Activated CD4-positive, alpha-beta T cell treated with anti-CD3 and anti-CD28 coated beads, Interleukin-2, amount 50 U/mL, for 4 hours (primary cell): ENCODE measurements around the gene SEPTIN5.
"Not testable (repeated sequence)": the region's sequence is repeated elsewhere in the genome, so short reads cannot be mapped to it uniquely, and the experiment has no call there.

Experiments
- DNase-seq, 2 experiments: peaks; one replicate each; pipeline ENCODE4 v3.0.0-alpha.2; 2020

Gene SEPTIN5

GRCh38 chr22:19680911-19681862 lies 33.1 kb upstream of the SEPTIN5 start:
- DNase-seq = no peak

GRCh38 chr22:19681863-19682245 lies 32.4 kb upstream of the SEPTIN5 start:
- DNase-seq = no peak

DNA sequence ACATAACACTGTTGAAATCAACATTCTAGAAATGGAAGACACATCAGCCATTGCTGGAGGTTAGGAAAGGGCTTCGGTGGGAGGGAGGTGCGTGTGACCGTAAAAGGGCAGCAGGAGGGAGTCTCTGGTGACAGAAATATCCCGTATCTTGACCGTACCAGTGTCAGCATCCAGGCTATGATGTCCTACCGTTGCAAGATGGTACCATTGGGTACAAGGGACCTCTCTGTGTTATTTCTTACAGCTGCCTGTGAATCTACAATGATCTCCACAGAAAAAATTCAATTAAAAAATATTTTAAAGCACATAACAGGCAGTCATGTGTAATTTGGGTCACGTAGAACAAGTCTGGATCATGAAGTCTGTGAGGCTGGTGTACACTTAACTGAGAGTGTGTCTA lies 27.4 kb upstream of the SEPTIN5 start:
- no peak for DNase-seq

DNA sequence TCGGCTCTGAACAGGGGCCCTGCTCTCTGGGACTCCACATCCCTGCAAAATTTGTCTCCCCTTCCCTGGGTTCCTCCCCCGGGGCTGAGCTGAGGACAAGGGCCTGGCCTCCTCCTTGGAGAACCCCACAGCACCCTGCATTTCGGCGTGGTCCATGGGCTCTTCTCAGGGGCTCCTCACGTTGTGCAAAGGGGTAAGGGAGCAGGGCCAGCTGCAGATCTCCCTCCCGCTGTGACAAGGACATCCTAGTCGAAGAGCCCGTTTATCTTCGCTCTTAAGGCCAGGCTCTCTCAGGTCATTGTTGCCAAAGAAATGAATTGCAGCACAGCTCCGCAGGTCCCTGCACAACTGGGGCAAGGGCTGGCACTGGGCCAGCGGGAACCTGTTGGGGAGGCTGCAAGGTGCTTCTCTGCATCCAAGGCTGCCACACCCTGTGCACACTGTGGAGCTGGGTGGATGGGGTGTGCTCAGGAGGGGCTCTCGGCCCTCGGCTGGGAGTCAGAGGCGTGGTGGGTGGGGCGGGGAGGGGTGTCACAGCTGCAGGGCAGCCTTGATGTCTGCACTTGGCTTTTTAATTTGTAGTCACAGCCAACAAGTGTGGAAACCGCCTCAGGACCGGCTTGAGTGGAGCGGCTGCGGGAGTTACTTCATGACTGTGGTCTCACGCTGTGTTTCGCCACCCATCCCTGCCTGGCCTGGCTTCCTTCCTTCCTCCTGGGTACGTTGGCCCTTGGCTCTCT lies 26.6 kb upstream of the SEPTIN5 start:
- DNase-seq = no peak

- DNase-seq = no peak
These were observed 25.7 kb upstream of the SEPTIN5 start for GRCh38 chr22:19688301-19689290.

DNA sequence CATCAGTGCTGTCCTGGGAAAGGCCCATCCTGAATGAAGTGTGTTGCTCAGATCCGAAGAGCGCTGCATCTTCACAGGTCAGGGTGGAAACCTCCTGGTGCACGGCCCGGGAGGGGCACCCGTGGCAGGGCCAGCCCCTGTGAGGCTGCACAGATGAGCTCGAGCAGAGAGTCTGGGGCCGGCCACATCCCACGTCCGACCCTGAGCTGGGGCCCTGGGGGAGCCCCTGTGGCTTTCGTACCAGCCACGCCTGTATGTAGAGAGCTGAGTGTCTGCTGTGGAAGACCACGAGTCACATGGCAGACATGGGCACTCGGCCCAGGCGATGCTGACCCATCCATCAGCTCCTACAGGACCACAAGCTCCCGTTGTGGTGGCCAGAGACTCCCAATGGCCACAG lies 24.9 kb upstream of the SEPTIN5 start:
- DNase-seq = no peak

- DNase-seq = no peak
These were observed 23.1 kb upstream of the SEPTIN5 start for GRCh38 chr22:19691007-19691720.

DNA sequence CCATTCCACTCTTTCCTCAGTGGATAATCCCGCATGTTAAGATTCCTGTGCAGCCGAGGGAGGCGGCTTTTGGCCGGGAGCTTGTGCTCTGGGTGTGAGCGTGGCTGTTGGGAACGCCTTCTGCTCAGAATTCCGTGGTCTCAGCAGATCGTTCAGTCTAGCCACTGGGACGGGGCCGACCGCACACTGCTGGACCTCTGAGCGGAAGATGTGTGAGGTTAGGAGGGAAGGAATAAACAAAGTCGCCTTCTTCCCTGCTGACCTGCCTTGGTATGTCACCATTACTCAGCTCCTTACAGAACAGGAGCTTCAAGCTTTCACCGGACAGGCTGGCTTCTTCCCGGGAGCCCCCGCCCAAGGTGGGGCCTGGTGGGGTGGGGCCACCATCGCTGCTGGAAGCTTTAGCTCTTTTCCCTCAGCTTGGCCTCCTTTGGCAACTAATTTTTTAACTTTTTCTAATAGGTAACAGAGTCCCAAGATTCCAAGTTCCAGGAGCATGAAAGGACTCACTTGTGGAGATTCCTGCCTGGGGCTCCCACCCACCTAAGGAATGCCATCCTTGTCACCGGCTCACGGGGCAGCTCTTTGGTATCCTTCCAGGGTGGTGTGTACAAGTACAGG lies 22.5 kb upstream of the SEPTIN5 start:
- DNase-seq = no peak

GRCh38 chr22:19693581-19693980 lies 20.7 kb upstream of the SEPTIN5 start:
- no peak for DNase-seq

DNA sequence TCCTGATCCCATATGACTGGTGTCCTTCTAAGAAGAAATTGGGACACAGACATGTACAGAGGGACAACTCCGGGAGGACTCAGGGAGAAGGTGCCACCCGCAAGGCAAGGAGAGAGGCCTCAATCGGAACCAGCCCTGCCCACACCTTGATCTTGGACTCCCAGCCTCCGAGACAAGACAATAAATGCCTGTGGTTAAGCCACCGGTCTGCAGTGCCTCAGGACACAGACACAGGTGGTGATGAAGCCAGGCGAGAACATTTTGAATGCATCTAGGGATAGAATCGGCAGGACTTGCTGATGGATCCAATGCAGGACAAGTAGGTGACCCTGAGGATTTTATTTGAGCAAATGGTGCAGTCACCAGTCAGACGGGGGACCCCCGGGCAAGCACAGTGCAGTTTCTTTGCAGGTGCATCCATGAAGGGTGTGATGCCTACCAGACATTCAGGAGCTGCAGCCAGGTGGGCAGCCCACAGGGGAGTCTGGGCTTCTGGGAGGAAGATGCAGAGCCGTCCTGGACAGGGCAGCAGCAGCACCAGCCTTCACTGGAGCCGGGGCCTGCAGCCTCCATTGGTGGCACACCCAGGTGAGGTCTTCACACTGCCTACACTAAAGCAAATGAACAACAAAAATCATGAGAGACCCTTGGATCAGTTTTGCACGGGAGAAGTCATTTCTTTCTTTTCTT lies 20.2 kb upstream of the SEPTIN5 start:
- no peak for DNase-seq

DNA sequence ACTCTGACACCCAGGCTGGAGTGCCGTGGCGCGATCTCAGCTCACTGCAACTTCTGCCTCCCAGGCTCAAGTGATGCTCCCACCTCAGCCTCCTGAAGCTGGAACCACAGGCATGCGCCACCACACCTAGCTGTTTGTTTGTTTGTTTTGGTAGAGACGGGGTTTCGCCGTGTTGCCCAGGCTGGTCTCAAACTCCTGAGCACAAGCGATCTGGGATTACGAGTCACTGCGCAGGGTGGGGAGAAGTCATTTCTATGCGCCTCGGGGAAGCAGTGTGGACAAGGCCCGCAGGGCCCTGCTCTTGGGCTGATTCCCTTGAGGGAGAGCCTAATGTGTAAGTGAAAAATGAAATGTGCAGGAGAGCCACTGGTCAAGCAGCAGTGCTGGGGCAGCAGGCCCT lies 19.6 kb upstream of the SEPTIN5 start:
- no peak for DNase-seq

- DNase-seq = no peak
These were observed 17.6 kb upstream of the SEPTIN5 start for GRCh38 chr22:19696504-19697276.

GRCh38 chr22:19697871-19698270 lies 16.4 kb upstream of the SEPTIN5 start:
- DNase-seq = not testable (repeated sequence)

DNA sequence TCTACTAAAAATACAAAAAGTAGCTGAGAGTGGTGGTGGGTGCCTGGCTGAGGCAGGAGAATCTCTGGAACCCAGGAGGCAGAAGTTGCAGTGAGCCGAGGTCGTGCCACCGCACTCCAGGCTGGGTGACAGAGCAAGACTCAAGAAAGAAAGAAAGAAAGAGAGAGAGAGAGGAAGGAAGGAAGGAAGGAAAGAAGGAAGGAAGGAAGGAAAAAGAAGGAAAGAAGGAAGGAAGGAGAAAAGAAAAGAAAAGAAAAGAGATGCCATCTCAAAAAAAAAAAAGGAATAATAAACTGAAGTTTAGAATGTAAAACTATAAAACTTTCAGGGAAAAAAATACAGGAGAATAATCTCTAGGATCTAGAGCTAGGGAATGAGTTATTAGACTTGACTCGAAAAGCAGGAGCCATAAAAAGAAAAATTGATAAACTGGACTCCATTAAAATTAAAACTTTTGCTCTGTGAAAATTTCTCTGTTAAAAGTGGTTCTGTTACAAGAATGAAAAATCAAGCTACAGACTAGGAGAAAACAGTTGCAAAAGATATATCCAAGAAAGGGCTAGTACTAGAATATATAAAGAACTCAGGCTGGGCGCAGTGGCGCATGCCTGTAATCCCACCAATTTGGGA lies 13.4 kb upstream of the SEPTIN5 start:
- no peak for DNase-seq

DNA sequence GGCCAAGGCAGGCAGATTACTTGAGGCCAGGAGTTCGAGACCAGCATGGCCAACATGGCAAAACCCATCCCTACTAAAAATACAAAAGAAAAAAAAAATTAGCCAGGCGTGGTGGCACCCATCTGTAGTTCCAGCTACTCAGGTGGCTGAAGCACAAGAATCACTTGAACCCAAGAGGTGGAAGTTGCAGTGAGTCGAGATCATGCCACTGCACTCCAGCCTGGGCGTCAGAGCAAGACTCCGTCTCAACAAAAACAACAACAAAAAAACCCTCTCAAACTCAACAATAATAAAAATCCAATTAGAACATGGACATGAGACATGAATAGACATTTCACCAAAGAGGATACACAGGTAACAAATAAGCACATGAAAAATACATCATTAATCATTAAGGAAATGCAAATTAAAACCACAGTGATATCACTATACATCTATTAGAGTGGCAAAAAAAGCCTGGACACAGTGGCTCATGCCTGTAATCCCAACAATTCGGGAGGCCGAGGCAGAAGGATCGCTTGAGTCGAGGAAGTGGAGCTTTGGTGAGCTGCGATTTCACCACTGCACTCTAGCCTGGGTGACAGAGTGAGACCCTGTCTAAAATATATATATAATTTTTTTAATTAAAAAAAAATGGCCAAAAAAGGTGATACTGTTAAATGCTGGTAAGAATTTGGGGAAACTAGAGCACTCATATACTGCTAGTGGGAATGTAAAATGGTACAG lies 12.7 kb upstream of the SEPTIN5 start:
- no peak for DNase-seq

- DNase-seq = no peak
These were observed 10.4 kb upstream of the SEPTIN5 start for GRCh38 chr22:19703869-19704268.

DNA sequence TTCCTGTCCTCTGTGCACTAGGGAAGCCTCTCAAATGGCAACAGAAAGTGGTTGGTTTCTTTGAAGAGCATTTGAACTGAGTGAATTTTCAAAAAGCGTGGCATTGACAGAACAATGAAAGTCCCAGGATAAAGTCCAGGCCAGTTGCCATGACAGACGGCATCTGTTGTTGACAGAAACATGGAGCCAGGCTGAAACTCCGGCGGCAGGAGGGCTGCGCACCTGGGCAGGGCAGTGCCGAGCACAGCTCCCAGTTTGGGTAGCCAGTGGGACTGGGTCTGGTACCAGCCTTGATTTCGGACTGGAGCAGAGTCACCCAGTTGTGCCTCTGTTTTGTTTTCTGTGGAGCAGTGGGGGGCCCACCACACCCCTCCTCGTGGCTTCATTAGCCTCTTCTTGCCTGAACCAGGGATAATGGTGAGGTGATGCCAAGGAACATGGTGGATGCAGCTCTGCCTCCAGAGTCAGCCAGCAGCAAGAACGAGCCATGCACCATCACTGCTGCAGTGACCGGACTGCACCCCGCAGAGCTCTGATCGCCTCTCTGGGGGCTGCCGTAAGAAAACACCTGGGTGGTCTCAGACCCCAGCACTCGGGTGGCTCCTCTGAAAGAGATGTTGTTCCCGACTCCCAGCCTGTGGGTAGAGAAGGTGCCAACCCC lies 9.8 kb upstream of the SEPTIN5 start:
- DNase-seq = no peak

GRCh38 chr22:19705181-19705934 lies 8.9 kb upstream of the SEPTIN5 start:
- DNase-seq = no peak
